Mesodermal cell (in vitro differentiated cells): ENCODE measurements around the gene SPRYD3. TPM values are rescaled to one million over a fixed set of nuclear protein-coding genes. Genes with fewer than 3 reads are reported as not detected.

ENCODE experiments used
- H3K27ac ChIP-seq: 2 replicates; pipeline ENCODE4 v1.7.0; 2013; ENCODE audit warnings: mild to moderate bottlenecking, low read depth, low read length, moderate library complexity; ENCODE audit not compliant: severe bottlenecking
- H3K36me3 ChIP-seq: 2 replicates; pipeline ENCODE4 v1.7.1; 2013; ENCODE audit warnings: mild to moderate bottlenecking, low read length, moderate library complexity; ENCODE audit not compliant: control insufficient read depth, insufficient read depth
- H3K4me1 ChIP-seq: one replicate; pipeline ENCODE4 v1.7.1; 2013; ENCODE audit warnings: mild to moderate bottlenecking, low read length; ENCODE audit not compliant: insufficient read depth, control insufficient read depth, poor library complexity, severe bottlenecking
- H3K4me3 ChIP-seq: 2 replicates; pipeline ENCODE4 v1.7.0; 2013; ENCODE audit warnings: low read length, control low read depth, mild to moderate bottlenecking; ENCODE audit not compliant: insufficient read depth, poor library complexity, severe bottlenecking; ENCODE audit errors: extremely low read depth
- H3K9me3 ChIP-seq: 2 replicates; pipeline ENCODE4 v1.7.1; 2013; ENCODE audit warnings: mild to moderate bottlenecking, low read length, moderate library complexity; ENCODE audit not compliant: control insufficient read depth
- WGBS, 2 experiments: methylation state at CpG; one replicate each; pipeline ENCODE4 v1.1.5; 2013; ENCODE audit warnings: missing lambda C conversion rate in 2 of 2; ENCODE audit not compliant: insufficient coverage in 2 of 2; 5-methylcytosine and 5-hydroxymethylcytosine counted together
- polyA plus RNA-seq, 2 experiments: library from polyadenylated mRNA; stranded (reverse); fragments of 50-300 nt; gene quantifications; one replicate each; pipeline ENCODE4 v1.2.3, GENCODE V29; 2013

SPRYD3 gene, protein sequence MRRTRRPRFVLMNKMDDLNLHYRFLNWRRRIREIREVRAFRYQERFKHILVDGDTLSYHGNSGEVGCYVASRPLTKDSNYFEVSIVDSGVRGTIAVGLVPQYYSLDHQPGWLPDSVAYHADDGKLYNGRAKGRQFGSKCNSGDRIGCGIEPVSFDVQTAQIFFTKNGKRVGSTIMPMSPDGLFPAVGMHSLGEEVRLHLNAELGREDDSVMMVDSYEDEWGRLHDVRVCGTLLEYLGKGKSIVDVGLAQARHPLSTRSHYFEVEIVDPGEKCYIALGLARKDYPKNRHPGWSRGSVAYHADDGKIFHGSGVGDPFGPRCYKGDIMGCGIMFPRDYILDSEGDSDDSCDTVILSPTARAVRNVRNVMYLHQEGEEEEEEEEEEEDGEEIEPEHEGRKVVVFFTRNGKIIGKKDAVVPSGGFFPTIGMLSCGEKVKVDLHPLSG
- polyA plus RNA-seq (2013, experiment 1 of 2): 9.6 TPM
- 7.3 TPM for polyA plus RNA-seq (2013, experiment 2 of 2)

DNA sequence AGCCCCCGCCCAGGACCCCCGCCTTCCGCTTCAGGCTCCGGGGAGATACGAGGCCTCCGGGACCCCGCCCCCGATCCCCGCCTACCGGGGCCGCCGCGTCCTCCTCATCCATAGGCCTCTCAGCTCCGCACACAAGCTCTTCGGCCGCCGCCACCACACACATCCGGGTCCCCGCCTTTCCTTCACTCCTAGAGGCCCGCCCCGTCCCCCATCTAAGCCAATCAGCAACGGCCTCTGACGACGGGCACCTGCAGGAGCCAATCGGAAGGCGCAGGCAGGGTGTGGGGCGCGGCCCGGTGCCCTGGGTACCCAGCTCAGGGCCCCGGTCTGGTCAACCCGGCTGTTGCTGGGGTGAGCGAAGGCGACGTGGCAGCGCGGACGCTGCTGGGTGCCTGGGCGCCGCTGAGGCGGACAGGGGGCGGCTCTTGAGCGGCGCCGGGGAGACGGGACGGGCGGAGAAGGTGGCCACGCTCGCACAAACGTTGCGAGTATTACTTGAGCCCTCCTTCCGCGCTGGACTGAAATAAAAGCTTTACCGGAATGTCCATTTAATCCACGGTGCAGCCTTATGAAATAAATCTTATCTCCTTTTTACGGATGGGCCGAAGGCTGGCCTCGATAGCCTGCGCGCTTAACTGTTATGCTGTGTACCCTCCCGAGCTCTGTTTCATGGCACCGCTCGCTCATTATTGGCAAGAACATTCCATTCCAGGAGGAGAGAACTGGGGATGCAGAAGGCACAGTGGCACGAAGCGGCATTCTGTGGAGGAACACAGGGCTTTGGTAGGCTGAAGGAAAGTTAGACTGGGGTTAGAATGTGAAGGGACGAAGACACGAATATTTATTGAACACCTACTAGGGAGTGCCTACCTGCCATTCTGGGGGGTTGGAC lies at the start of gene SPRYD3:
TSS of gene SPRYD3 (minus strand) at position 165 of the 892 bp plus-strand sequence. CDS start at position 108, 57 bp downstream.
- Histone ChIP-seq H3K4me3 (peak within 1 kb of the TSS; percentile 63), H3K36me3 (peaks cover 25% of the 10 kb centered on the region), H3K27ac (peak within 1 kb of the TSS; percentile 93), H3K9me3 (peaks cover 5% of the 10 kb centered on the region), H3K4me1 (peaks cover 4% of the 10 kb centered on the region)
- 4 to 6% methylated on average over 52 to 56 of the region's 67 CpGs for WGBS, 2 experiments

DNA sequence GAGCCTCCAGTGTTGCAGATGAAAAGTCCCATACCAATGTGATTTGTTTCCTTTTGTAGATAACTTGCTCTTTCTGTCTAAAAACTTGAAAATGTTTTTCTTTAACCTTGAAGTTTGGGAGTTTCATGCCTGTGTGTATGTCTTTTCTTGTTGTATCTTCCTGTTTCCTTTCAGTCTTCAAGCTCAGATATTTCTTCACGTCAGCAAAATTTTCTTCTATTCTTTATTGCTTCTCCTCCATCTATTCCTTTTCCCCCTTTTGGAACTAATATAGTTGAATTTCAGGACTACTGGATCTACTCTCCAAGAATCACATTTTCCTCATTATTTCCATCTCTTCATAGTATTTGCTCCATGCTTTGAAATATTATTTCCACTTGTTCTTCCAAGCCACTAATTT lies 48.0 kb upstream of the SPRYD3 start:
- H3K9me3 ChIP-seq: no peaks in the 10 kb centered on the region
- no CpG with 5 or more reads among the region's 1 CpG for WGBS, 2 experiments
- no peak overlapping the region for H3K27ac ChIP-seq
- no peak overlapping the region for H3K4me3 ChIP-seq
- H3K4me1 ChIP-seq: no peaks in the 10 kb centered on the region
- H3K36me3 ChIP-seq: no peaks in the 10 kb centered on the region

DNA sequence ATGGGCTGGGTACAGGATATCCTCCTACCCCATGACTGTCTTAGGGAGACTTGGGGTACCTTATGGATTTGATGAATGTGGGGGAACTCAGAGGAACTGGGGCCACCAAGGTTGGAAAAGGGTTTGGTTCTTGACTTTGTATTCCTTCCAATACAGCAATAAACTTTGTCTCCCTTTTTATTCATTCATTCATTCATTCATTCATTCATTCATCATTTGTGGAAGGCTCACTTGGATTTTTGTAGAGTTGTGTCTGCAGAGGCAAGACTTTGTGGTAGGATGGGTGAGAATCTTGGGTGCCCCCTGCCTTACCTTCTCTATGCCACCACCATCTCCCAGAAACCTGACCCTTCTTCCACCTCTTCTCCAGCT lies 45.1 kb upstream of the SPRYD3 start:
- Histone ChIP-seq H3K36me3 (no peaks in the 10 kb centered on the region), H3K9me3 (no peaks in the 10 kb centered on the region), H3K4me1 (no peaks in the 10 kb centered on the region), H3K27ac (no peak overlapping the region), H3K4me3 (no peak overlapping the region)

DNA sequence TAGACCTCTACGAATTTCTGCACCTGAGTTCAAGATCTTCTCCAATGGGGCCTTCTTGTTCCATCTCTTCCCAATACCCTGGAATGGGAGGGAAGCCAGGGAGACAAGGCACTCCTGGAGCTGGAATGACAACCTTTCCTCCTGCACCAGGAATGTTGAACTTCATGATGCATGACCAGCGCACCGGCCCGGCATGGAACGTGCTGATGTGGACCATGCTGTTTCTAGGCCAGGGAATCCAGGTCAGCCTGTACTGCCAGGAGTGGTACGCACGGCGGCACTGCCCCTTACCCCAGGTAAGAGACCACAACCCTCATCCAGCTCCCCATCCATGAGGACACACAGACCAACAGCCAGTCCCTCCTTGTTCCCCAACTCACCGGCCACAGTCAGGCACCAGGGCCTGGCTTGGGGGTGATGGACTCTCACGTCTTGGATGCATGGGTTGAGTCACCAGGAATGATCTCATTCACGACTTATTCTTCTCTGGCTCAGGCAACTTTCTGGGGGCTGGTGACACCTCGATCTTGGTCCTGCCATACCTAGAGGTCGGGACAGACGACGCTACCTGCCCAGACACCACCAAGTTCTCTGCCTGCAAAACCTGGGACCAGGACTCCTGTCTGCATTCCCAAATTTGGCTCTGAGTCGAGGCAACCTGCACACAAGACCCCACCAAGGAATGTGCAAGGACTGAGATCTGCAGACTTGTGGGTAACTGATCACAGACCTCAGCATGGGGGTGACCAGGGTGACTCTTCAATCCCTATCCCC lies 44.6 kb upstream of the SPRYD3 start:
- H3K4me1 ChIP-seq: no peaks in the 10 kb centered on the region
- WGBS, 2 experiments: 92 to 96% methylated on average over 12 to 15 of the region's 16 CpGs
- no peaks in the 10 kb centered on the region for H3K36me3 ChIP-seq
- H3K27ac ChIP-seq: no peak overlapping the region
- H3K4me3 ChIP-seq: no peak overlapping the region
- no peaks in the 10 kb centered on the region for H3K9me3 ChIP-seq

DNA sequence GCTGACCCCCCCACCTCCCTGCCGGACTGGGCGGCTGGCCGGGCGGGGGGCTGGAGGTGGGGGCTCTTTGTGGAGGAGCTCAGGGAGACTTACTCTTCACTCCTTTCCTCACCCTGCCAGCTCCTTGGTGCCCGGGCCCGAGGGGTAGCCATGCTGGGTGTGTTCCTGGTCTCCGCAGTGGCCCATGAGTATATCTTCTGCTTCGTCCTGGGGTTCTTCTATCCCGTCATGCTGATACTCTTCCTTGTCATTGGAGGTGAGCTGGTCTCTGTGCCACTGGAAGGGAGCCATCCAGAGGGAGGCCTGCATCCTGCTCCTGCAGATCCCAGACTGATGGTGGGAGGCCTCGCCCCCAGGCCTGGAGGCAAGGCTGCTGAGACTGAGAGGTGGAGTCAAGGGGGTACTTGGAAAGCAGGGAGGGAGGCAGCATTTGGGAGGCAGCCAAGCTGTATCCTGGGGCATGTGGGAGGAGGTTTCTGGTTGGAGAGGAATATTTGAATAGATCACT lies 43.8 kb upstream of the SPRYD3 start:
- no peaks in the 10 kb centered on the region for H3K36me3 ChIP-seq
- H3K4me1 ChIP-seq: no peaks in the 10 kb centered on the region
- no peak overlapping the region for H3K4me3 ChIP-seq
- WGBS, 2 experiments: 92 to 93% methylated on average over 4 to 5 of the region's 10 CpGs
- H3K27ac ChIP-seq: no peak overlapping the region
- H3K9me3 ChIP-seq: no peaks in the 10 kb centered on the region

DNA sequence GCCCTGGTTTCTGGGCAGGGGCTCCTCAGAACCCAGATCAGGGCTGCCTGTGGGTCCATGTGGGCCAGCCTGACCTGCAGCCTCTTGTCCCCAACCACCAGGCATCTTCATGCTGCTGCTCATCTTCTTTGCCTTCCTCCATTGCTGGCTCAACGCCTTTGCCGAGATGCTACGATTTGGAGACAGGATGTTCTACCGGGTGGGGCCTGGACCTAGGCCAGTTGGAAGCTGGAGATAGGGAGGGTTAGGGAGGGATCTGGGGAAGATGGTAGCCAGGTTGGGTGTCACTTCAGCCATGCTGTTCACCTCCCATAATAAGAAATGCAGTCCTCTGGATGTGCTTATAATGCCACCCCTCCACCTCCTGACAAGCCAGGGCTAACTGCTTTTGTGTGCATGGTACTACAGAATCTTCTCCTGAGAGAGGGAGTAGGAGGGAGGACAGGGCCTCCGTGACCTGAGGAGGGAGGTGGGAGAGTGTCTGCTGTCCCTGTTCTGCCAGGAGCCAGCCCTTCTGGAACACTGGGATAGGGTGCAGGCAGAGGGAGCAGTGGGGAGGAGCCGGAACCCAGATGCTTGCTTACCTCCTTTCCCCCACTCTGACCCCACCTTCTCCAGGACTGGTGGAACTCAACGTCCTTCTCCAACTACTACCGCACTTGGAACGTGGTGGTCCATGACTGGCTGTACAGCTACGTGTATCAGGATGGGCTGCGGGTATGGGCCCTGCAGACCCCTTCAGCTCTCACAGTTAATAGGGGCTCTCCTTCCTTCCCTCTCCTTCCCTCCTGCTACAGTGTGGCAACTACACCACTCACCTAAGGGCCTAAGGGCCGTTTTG lies 41.7 kb upstream of the SPRYD3 start:
- 90 to 94% methylated on average over 6 to 9 of the region's 12 CpGs for WGBS, 2 experiments
- no peaks in the 10 kb centered on the region for H3K9me3 ChIP-seq
- H3K36me3 ChIP-seq: no peaks in the 10 kb centered on the region
- no peak overlapping the region for H3K4me3 ChIP-seq
- no peak overlapping the region for H3K27ac ChIP-seq
- H3K4me1 ChIP-seq: no peaks in the 10 kb centered on the region

DNA sequence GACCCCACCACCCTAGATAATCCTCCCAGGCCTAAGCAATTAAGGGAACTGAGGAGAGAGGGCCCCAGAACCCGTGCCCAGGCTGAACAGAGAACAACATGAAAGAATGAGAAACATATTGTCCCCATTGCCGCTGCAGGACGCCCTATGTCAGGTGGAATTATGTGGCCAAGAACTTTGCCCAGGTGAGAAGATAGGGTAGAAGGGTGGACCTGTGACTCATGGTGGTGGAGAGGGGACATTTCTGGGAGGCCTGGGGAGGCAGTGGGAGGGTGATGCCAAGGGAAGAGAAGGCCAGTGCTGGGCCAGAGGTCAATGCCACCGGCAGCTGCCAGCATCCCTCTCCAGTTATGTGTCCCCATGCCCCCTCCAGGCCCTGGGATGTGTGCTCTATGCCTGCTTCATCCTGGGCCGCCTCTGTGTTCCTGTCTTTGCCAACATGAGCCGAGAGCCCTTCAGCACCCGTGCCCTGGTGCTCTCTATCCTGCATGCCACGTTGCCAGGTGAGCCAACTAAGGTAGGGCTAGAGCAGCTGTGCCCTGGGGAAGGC lies 39.6 kb upstream of the SPRYD3 start:
- no peaks in the 10 kb centered on the region for H3K4me1 ChIP-seq
- 91 to 93% methylated on average over 7 to 8 of the region's 8 CpGs for WGBS, 2 experiments

DNA sequence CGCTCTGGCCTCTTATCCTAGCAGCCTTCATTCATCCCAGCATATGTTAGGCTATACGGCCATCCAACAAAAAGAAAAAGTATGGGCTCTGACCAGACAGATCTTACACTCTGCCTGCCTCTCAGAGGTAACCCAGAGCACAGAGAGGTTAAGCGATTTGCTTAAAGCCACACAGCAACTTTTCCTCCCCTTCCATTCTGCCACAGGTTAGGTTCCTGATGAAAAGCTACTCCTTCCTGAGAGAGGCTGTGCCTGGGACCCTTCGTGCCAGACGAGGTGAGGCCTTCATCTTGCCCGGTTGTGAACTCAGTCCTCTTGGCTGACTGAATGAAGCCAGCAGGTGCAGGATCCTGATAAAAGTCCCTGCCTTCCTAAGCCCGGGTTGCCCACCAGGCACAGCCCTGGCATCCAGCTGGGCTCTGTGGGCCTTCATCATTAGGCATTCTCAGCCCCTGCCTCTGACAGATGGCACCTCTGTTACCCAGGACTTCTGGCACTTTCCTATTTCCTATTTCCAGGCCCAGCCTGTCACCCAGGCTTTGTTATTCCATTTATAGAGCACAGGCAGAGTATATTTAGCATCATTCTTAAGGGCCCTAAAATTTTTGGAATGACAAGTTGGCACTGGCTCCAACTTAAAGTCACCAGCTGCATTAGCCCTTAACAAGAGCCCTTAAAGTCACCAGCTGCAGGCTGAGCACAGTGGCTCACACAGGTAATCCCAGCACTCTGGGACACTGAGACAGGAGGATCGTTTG lies 36.9 kb upstream of the SPRYD3 start:
- Histone ChIP-seq H3K4me3 (no peak overlapping the region), H3K9me3 (no peaks in the 10 kb centered on the region), H3K36me3 (no peaks in the 10 kb centered on the region), H3K27ac (no peak overlapping the region), H3K4me1 (no peaks in the 10 kb centered on the region)
- 91 to 94% methylated on average over 8 of the region's 8 CpGs for WGBS, 2 experiments

More for the DNA sequence above, 39.6 kb upstream of the SPRYD3 start:
- no peak overlapping the region for H3K27ac ChIP-seq
- no peak overlapping the region for H3K4me3 ChIP-seq
- H3K9me3 ChIP-seq: no peaks in the 10 kb centered on the region
- no peaks in the 10 kb centered on the region for H3K36me3 ChIP-seq
